GM23338 (cell line): Measurements from ENCODE around the gene FILIP1L. TPM values are rescaled to one million over a fixed set of nuclear protein-coding genes. Genes with fewer than 3 reads are reported as not detected.

ENCODE experiments used
- ATAC-seq: fragments of 200-7000 bp; cut with Tn5 transposase; 3 replicates; pipeline ENCODE4 v1.9.1; 2020
- DNase-seq: peaks from one replicate; pipeline ENCODE4 v3.0.0-alpha.2; 2015; ENCODE audit warnings: low spot score
- H2AFZ ChIP-seq: fragments of 200-600 bp; sonication (generic); 2 replicates; pipeline ENCODE4 v1.8.0; 2016; ENCODE audit warnings: antibody characterized with exemption, mild to moderate bottlenecking, moderate library complexity
- H3F3A ChIP-seq: fragments of 200-600 bp; sonication (generic); replicated peaks from 2 replicates; pipeline ENCODE4 v1.8.0; 2017; ENCODE audit warnings: antibody characterized with exemption, mixed run types, low read depth
- H3K27ac ChIP-seq: fragments of 200-600 bp; sonication (generic); 2 replicates; pipeline ENCODE4 v1.6.1; 2016; ENCODE audit warnings: low read depth
- H3K27me3 ChIP-seq: fragments of 200-600 bp; sonication (generic); 2 replicates; pipeline ENCODE4 v1.8.0; 2016; ENCODE audit warnings: mild to moderate bottlenecking, mixed run types, moderate library complexity; ENCODE audit not compliant: insufficient read depth
- H3K36me3 ChIP-seq: fragments of 200-600 bp; sonication (generic); 2 replicates; pipeline ENCODE4 v1.8.0; 2016; ENCODE audit warnings: mild to moderate bottlenecking; ENCODE audit not compliant: insufficient read depth
- H3K4me1 ChIP-seq: fragments of 200-600 bp; sonication (generic); 2 replicates; pipeline ENCODE4 v1.8.0; 2016; ENCODE audit warnings: mild to moderate bottlenecking, moderate library complexity; ENCODE audit not compliant: insufficient read depth
- H3K4me2 ChIP-seq: fragments of 200-600 bp; sonication (generic); 2 replicates; pipeline ENCODE4 v1.7.1; 2017; ENCODE audit warnings: mixed run types
- H3K4me3 ChIP-seq: fragments of 200-600 bp; sonication (generic); 2 replicates; pipeline ENCODE4 v1.6.1; 2016; ENCODE audit warnings: mixed run types
- H3K79me2 ChIP-seq: fragments of 200-600 bp; sonication (generic); replicated peaks from 2 replicates; pipeline ENCODE4 v1.8.0; 2017; ENCODE audit warnings: mild to moderate bottlenecking; ENCODE audit not compliant: insufficient read depth
- H3K9me2 ChIP-seq: fragments of 200-600 bp; sonication (generic); 2 replicates; pipeline ENCODE4 v1.8.0; 2017; ENCODE audit not compliant: insufficient read depth
- H4K20me1 ChIP-seq: fragments of 200-600 bp; sonication (generic); replicated peaks from 2 replicates; pipeline ENCODE4 v1.8.0; 2017; ENCODE audit warnings: mild to moderate bottlenecking; ENCODE audit not compliant: insufficient read depth
- H3K27ac Mint-ChIP-seq: 2 replicates; pipeline ENCODE4 v1.8.0; 2020; ENCODE audit warnings: inconsistent platforms, mild to moderate bottlenecking, moderate library complexity, mixed read lengths
- H3K27me3 Mint-ChIP-seq: 3 replicates; pipeline ENCODE4 v1.8.0; 2022; ENCODE audit warnings: low read depth, mild to moderate bottlenecking, moderate library complexity, mixed read lengths, inconsistent platforms; ENCODE audit not compliant: insufficient read depth, poor library complexity
- H3K36me3 Mint-ChIP-seq: 3 replicates; pipeline ENCODE4 v1.8.0; 2021; ENCODE audit warnings: low read depth, mild to moderate bottlenecking, inconsistent platforms, moderate library complexity, mixed read lengths
- H3K4me1 Mint-ChIP-seq: 3 replicates; pipeline ENCODE4 v1.8.0; 2020; ENCODE audit warnings: mild to moderate bottlenecking, inconsistent platforms, mixed read lengths
- H3K4me3 Mint-ChIP-seq: 3 replicates; pipeline ENCODE4 v1.8.0; 2021; ENCODE audit warnings: moderate library complexity, mild to moderate bottlenecking, inconsistent platforms, mixed read lengths
- H3K9me3 Mint-ChIP-seq: 3 replicates; pipeline ENCODE4 v1.8.0; 2020; ENCODE audit warnings: moderate library complexity, mild to moderate bottlenecking, inconsistent platforms, mixed read lengths
- CREB1 ChIP-seq: fragments of 250-450 bp; sonication (Bioruptor Pico); IDR thresholded peaks from 2 replicates; pipeline ENCODE4 v1.5.0; 2020; ENCODE audit warnings: low read depth, mild to moderate bottlenecking, moderate library complexity
- CTCF ChIP-seq, 2 experiments: fragments of 200-600 bp in 1 of 2; sonication (generic) in 1 of 2; conservative IDR thresholded peaks; 2 replicates each; pipeline versions ENCODE4 v1.5.1 to v1.6.1; 2016 to 2017; ENCODE audit warnings: antibody characterized with exemption in 2 of 2, low read depth in 2 of 2, mild to moderate bottlenecking in 2 of 2, moderate library complexity in 1 of 2
- ETS1 ChIP-seq: IDR thresholded peaks from 2 replicates; pipeline ENCODE4 v1.6.1; 2016; ENCODE audit warnings: antibody characterized with exemption
- EZH2 ChIP-seq: fragments of 200-600 bp; sonication (generic); IDR thresholded peaks from one replicate; pipeline ENCODE4 v1.8.0; 2017; ENCODE audit warnings: antibody characterized with exemption, mild to moderate bottlenecking, low read depth; ENCODE audit not compliant: unreplicated experiment
- EZH2phosphoT487 ChIP-seq: fragments of 200-600 bp; sonication (generic); IDR thresholded peaks from one replicate; pipeline ENCODE4 v1.8.1; 2018; ENCODE audit warnings: antibody characterized with exemption; ENCODE audit not compliant: unreplicated experiment
- JUNB ChIP-seq: IDR thresholded peaks from one replicate; pipeline ENCODE4 v1.6.1; 2016; ENCODE audit warnings: antibody characterized with exemption; ENCODE audit not compliant: unreplicated experiment
- NANOG ChIP-seq: IDR thresholded peaks from 2 replicates; pipeline ENCODE4 v1.6.1; 2016; ENCODE audit warnings: antibody characterized with exemption, borderline replicate concordance
- POLR2AphosphoS5 ChIP-seq: IDR thresholded peaks from 2 replicates; pipeline ENCODE4 v1.6.1; 2016; ENCODE audit warnings: antibody characterized with exemption, low read depth
- REST ChIP-seq: IDR thresholded peaks from one replicate; pipeline ENCODE4 v1.6.1; 2018; ENCODE audit warnings: antibody characterized with exemption; ENCODE audit not compliant: unreplicated experiment
- STAT1 ChIP-seq: IDR thresholded peaks from one replicate; pipeline ENCODE4 v1.6.1; 2016; ENCODE audit warnings: antibody characterized with exemption; ENCODE audit not compliant: unreplicated experiment
- ZNF114 ChIP-seq: fragments of 250-450 bp; sonication (Bioruptor Pico); IDR thresholded peaks from 2 replicates; pipeline ENCODE4 v1.5.0; 2020; ENCODE audit warnings: mild to moderate bottlenecking, moderate library complexity
- ZNF331 ChIP-seq: fragments of 250-450 bp; sonication (Bioruptor Pico); IDR thresholded peaks from 2 replicates; pipeline ENCODE4 v1.5.0; 2020; ENCODE audit warnings: low read depth, mild to moderate bottlenecking, moderate library complexity
- ZNF462 ChIP-seq: fragments of 250-450 bp; sonication (Bioruptor Pico); IDR thresholded peaks from 2 replicates; pipeline ENCODE4 v1.5.0; 2020; ENCODE audit warnings: mild to moderate bottlenecking, moderate library complexity
- polyA plus RNA-seq: library from polyadenylated mRNA; unstranded; fragments of >200 nt; fragmentation: Nextera tagmentation; extraction: Ambion mirVana; gene quantifications from 2 replicates; pipeline ENCODE4 v1.2.1, GENCODE V29; 2016
- total RNA-seq: library from RNA; depleted of rRNA; stranded (reverse); fragments of >200 nt; shearing (Covaris generic); gene quantifications from 2 replicates; pipeline ENCODE4 v1.2.3, GENCODE V29; 2014

Gene FILIP1L
- total and polyA plus RNA-seq, 2 experiments from 2014 or later: 1.6 TPM; not detected in 1

GRCh38 chr3:100073049-100073713 lies 41.1 kb downstream of the FILIP1L start:
- no peak overlapping the region; the same call in 1 of the 2 replicates for H3K4me3 ChIP-seq
- Mint-ChIP-seq H3K36me3 (no peaks in the 10 kb centered on the region), H3K4me3 (no peak overlapping the region), H3K9me3 (no peaks in the 10 kb centered on the region), H3K27ac (no peak overlapping the region), H3K27me3 (no peaks in the 10 kb centered on the region), H3K4me1 (peaks cover 32% of the 10 kb centered on the region)
- TF ChIP-seq EZH2phosphoT487 (no peak), ETS1 (no peak), REST (no peak), ZNF462 (CRISPR knock-in tag) (no peak), JUNB (no peak), CREB1 (CRISPR knock-in tag) (no peak), ZNF114 (CRISPR knock-in tag) (no peak), POLR2AphosphoS5 (no peak), ZNF331 (CRISPR knock-in tag) (no peak), EZH2 (no peak), CTCF (conservative IDR thresholded peaks at IDR 0.05; ENCODE audit: low read depth in 2 of 2) (no peak), NANOG (no peak), STAT1 (no peak)
- no peak overlapping the region for H2AFZ ChIP-seq
- H3F3A ChIP-seq: no peaks in the 10 kb centered on the region; the same call in 1 of the 2 replicates
- DNase-seq: no peak
- H3K4me1 ChIP-seq: peaks cover 20% of the 10 kb centered on the region
- H3K27ac ChIP-seq: peak overlapping the region; percentile 82
- no peaks in the 10 kb centered on the region; the same call in 1 of the 2 replicates for H3K9me2 ChIP-seq
- peak overlapping the region; percentile 56 for H3K4me2 ChIP-seq
- no peak for ATAC-seq
- no peaks in the 10 kb centered on the region for H4K20me1 ChIP-seq
- no peaks in the 10 kb centered on the region for H3K79me2 ChIP-seq
- no peaks in the 10 kb centered on the region for H3K36me3 ChIP-seq
- no peaks in the 10 kb centered on the region for H3K27me3 ChIP-seq
